A204.1 (cell line): ENCODE data around the gene ACIN1.
A peak's percentile ranks its signal among the peaks of the same experiment; 100 is the strongest.
"Not testable (repeated sequence)": the region's sequence is repeated elsewhere in the genome, so short reads cannot be mapped to it uniquely, and the experiment has no call there.

Experiments
- FAIRE-seq: peaks from 2 replicates; lab custom pipeline; 2012; peaks lifted over from hg19 to GRCh38; lab: Jason Lieb, UNC

Gene ACIN1

GRCh38 chr14:23124337-23124954 lies 29.5 kb upstream of the ACIN1 start:
- no peak for FAIRE-seq

DNA sequence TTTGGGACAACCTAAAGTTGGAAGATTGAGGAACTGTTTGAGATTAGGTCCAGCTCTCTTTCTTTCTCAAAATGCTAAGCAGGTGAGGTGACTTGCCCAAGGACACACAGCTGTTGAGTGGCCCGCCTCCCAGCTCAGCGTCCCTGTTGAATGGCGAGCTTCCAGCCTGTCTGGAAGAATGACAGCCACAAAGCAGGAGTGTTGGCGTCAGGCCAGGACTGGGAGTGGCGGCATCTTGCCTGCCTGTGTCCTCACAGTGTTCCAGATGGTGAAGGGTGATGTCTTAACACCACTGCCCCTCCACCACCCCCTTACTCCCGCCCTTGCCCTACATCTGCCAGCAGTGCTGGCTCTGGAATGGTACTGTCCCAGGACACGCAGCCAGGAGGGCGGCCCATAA lies 28.5 kb upstream of the ACIN1 start:
- no peak for FAIRE-seq

DNA sequence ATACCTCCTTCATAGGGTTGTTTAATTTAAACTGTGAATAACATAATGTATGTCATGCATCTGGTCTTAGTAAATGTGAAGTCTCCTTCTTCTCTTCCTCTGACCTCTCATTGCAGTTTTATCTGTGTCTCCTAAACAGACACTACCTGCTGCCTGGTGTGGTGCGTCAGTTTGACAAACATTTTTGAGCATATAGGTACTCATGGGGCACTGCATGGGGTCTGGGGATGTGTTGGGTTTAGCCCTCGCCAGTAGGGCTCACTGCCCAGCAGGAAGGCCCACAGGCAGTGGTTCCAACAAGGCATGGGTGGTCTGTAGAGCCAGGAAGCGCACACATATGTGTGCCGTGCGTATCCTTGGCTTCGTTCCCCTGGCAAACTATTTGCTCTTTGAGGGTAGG lies 27.1 kb upstream of the ACIN1 start:
- no peak for FAIRE-seq

DNA sequence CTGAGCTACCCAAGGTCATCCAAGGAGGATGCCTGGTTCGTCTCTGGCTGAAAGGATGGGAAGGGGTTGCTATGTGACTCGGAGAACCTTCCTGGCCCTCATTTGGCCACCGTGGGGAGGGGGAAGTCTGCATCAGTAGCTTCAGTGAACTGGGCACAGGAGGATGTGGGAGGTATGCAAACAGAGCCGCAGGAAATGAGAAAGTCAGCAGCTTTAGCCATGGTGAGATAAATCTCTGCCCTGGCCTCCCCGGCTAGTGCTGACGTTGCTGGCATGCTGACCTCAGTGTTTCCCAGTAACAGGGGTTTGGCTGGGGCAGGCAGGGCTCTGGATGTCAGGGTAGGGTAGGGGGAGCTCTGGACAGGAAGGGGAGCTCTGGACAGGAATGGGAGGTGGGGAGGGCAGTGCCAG lies 26.4 kb upstream of the ACIN1 start:
- FAIRE-seq: no peak

GRCh38 chr14:23120541-23121251 lies 25.8 kb upstream of the ACIN1 start:
- FAIRE-seq: peak; percentile 9

GRCh38 chr14:23119363-23120327 lies 24.7 kb upstream of the ACIN1 start:
- no peak for FAIRE-seq

DNA sequence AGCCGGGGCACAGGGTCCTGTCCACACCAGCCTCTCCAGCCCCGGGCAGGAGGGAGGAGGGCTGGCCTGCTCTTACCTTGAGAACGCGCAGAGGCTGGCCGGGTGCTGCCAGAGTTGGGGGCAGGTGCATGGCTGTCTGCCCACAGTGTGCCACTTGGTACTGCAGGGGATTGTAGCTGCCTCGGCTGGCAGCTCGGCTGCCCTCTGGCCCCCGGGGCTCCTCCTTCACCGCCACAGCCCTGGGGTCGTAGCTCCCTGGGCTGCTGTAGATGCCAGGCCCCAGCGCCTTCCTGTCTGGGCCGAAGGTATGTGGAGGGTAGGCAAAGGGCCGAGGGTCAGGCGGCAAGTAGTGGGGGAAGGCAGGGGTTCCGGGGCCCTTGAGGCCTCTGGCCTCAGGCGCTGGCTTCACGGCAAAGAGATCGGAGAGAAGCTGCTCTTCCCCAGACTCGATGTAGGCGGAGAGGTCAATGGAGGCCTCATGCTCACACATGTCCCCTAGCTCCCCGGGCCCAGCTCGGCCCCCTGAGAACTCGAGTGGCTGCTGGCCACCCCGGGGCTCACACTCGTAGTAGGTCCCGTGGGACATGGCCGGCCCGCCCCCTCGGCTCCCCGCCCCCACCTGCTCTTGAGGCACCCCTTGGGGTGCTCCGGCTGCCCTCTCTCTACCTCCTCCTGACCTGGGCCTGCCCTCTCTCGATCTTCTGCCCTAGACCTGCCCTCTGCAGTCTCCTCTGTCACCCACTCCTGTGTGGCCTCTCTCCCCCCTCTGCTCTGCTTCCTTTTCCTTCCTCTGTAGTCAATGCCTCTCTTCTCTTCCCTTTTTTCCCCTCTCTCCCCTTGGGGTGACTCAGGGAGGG lies 23.8 kb upstream of the ACIN1 start, which contains the start of gene CEBPE:
CEBPE (minus strand) TSS at position 750 of the 857 bp plus-strand sequence; CDS start at position 586, 164 bp downstream.
- FAIRE-seq: no peak

DNA sequence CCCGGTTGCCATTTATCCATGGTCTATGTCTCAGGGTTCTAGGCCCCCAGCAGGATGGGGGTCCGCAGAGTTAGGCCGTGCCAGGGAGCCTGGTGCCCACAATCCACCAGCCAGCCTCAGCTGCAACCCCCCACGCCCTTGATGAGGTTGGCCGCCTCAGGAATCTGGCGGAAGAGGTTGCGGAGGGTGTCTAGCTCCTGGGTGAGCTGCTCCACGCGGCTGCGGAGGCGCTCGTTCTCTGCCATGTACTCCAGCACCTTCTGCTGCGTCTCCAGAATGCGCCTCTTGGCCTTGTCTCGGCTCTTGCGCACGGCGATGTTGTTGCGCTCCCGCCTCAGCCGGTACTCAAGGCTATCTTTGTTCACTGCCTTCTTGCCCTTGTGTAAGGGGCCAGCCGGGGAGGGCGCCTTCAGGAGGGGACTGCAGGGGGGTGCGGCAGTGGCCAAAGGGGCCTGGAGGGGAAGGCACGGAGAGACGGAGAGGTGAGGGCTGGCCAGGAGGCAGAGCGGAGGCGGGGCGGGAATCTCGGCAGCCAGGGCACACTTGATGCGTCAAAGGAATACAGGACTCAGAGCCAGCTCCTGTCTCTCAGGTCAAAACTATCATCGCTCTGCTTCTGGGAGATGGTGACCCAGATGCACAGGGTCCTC lies 22.6 kb upstream of the ACIN1 start:
- no peak for FAIRE-seq

GRCh38 chr14:23115918-23116317 lies 21.0 kb upstream of the ACIN1 start:
- no peak for FAIRE-seq

GRCh38 chr14:23115039-23115731 lies 20.2 kb upstream of the ACIN1 start:
- FAIRE-seq: no peak

DNA sequence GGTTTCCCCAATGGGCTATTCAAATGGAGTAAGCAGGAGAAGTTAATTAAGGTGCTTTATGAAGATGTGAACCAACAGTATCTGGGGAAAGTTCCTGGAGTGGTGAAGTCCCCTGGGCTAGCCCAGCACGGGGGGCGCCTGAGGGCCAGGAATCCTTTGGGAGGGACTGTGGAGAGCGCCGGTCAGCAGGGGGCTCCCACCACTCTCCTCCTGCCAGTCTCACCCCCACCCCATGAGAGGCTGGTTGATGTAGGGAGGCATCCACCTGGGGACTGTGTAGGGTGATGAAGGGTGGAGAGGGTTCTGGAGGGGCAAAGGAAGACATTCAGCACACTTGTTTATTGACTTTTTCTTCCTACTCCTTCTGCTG lies 19.7 kb upstream of the ACIN1 start:
- no peak for FAIRE-seq

DNA sequence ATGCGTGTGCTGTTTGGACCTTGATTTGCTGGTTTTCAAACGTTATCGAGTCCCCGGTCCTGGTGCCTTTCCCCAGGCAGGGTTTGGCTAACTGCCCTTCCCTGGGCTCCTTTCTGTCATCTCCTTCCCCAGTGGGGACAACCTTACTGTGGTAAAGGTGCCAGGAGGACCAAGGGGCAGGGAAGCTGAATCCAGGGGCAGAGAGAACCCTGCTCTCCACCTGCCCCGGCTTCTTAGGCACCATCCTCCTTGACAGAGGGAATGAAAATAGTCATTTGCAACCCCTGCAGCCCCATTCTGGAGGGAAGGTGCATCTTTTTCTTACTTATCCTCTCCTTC lies 19.2 kb upstream of the ACIN1 start:
- no peak for FAIRE-seq

DNA sequence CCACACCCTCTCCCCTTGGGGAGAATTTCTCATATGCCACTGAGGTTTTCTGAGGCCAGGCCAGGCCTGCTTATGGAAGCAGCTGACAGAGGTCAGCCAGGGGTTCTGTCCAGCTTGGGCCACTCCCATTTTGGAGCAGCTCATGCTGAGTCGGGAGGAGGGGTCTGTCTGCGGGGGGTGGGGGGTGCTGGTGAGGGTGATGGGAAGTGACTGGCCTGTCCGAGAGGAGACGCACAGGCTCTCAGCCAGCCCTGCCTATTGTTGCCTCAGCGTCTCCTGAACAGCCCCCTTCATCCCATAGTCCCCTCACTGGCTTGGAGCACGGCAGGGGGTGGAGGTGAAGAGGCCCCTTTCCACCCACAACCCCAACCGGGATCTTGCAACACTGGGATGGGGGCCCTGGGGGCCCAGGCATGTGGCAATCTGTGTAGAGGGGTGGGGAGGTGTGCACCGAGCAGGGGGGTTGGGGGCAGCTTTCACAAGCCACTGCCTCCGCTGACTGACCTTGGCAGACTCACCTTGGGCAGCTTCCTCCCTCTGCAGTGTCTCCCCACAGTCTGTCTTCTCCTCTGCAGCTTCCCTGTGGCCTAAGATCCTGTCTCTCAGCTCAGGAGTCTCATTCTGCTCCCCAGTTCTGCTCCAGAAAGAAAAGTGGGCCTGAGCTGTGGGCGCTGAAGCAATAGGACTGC lies 18.6 kb upstream of the ACIN1 start:
- FAIRE-seq: no peak

DNA sequence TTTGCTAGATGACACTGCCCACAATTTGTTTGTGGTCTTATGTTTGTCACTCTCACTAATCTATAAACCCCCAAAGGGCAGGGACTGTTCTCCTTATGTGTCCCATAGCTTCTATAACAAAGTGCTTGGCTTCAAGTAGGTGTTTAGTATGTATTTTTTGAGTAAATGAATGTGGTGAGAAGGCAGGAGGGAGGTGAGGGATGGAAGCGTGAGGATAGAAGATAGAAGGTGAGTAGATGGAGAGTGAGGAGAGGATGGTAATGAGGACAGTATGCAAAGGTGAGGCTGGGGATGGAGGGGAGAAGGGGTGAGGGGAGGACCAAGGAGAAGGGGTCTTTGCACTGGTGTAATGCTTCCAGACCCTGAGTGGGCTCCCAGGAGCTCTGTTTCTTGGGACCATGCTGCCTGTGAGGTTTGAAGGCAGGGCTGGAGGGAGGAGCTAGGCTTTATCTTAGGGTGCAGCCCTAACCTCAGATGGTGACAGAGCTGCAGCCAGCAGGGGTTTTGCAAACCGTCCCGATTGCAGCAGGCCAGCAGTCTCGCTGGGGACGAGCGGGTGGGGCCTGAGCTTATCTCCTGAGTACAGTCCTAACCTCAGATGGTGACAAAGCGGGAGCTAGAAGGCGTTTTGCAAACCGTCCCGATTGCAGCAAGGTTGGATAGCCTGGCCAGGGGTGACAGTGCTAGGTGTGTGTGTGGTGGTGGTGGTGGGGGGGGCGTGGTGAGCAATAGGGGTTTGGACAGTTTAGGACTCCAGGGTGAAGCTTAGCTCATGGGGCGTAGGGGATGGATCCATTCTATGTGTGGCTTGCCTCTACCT lies 17.6 kb upstream of the ACIN1 start:
- FAIRE-seq: no peak

GRCh38 chr14:23110579-23111365 lies 15.8 kb upstream of the ACIN1 start:
- FAIRE-seq: no peak

DNA sequence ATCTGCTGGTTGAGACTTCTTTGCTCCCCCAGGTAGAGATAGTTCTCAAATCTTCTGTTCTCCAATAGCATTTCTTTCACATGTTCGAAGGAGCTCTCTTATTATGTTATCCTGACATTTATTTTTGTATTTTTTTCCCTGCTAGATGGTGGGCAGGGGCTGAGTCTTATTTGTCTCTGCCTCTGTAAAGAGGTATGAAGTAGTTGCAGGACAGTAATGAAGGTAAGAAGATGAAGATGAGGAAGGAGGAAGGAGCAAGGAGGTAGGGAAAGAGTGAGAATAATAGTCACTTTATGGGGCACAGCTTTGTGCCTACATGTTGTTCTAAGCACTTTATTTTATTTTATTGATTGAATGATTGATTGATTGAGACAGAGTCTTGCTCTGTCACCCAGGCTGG lies 14.8 kb upstream of the ACIN1 start:
- no peak for FAIRE-seq

DNA sequence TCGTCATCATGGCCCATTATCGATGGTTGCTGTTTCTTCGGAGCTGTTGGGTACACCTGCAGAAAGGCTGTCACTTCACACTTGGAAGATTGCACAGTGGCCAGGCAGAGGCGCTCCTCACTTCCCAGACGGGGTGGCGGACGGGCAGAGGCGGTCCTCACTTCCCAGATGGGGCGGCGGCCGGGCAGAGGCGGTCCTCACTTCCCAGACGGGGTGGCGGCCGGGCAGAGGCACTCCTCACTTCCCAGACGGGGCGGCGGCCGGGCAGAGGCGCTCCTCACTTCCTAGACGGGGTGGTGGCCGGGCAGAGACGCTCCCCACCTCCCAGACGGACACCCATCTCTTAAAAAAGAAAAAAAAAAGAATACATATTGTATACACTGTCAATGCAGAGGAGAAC lies 13.2 kb upstream of the ACIN1 start:
- FAIRE-seq: not testable (repeated sequence)

DNA sequence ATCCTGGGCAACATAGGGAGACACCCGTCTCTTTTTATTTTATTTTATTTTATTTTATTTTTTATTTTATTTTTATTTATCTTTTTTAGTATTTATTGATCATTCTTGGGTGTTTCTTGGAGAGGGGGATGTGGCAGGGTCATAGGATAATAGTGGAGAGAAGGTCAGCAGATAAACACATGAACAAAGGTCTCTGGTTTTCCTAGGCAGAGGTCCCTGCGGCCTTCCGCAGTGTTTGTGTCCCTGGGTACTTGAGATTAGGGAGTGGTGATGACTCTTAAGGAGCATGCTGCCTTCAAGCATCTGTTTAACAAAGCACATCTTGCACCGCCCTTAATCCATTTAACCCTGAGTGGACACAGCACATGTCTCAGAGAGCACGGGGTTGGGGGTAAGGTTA lies 12.7 kb upstream of the ACIN1 start:
- not testable (repeated sequence) for FAIRE-seq

DNA sequence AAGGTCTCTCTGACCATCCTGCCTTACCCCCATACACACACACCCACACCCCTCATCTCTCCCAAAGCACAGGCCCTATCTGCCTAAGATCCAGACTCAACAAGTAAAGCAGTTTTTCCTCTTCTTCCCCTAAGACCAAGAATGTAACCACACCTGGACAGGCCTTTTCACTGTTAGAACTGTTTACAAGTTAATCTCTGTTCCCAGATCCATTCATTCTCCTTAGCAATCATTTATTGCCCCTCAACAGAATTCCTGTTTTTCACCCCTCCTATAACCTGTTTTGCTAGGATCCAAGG lies 11.8 kb upstream of the ACIN1 start:
- no peak for FAIRE-seq
